Globus pallidus (tissue), 1 donor: ENCODE data around the gene AJAP1.
"Not testable (repeated sequence)": the region's sequence is repeated elsewhere in the genome, so short reads cannot be mapped to it uniquely, and the experiment has no call there.

Source experiments
- DNase-seq: peaks from one replicate; pipeline ENCODE4 v3.0.0-alpha.2; 2015; ENCODE audit warnings: low spot score

AJAP1 gene

DNA sequence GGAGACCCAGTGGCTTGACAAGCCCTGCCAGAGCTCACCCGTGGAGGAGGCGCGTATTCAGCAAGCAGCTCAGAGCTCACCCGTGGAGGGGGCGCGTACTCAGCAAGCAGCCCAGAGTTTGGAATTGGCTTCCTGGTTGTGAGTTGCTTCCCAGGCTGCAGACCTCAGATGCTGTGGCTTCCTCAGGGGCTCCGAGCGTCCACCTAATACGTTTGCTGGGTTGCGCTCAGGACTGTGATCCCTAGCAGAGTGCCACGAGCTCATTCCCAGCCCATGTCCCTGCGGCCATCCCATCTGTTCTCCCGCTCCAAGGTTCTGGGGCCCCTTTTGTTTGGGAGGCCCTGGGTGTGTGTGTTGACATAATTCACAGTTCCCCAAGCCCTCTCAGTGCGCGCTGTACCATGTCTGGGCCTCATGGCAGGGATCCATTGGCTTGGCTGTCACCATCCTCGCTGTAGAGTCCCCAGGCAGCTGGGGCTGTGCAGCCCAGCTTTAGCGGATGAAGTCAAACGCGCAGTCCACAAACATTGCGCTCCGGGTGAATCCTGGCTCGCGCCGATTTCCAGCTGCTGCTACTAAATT is 3.6 kb downstream of the AJAP1 start:
- peak; percentile 83 for DNase-seq

DNA sequence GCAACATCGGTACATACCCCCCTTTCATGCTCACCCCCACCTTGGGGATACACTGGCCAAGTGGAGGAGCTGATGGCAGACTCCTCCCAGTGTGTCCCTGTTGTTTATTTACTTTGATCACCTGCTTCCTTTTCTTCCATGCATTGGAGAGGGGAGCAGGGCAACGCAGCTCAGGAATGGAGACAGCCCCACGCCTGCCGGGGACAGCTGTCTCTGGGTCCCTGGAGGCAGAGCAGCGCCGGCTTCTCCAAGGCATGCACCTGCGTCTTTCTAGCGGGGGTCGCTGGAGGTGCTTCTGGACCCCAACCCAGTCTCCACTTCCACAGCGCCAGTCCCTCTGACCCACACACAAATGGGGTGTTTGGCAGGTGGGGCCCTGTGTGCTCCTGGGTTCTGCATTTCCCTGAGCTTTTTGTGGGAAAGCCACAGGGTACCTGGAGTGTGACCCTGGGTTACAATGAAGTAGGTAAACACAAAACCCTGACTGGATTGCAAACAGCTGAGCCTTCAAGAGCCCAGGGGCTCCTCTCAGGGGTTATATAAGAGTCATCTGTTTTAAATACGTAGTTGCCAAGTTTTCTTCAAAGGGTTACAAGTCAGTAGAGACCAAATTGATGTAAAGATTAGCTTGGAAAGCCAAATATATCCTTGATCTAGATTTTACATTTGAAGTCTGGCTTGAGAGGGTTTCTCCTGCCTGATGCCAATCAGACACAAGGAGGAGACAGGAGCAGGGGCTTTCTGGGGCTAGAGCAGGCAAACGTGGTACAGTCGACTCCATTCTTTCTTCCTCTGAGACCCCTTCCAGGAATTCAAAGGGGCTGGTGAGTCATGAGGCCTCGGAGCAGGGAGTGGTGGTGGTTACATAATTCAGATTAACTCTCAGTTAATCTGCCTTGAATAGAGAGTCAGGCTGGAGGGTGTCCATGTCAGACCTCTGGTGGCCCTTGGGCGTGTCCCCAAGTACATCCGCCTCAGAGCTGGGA is 4.5 kb downstream of the AJAP1 start:
- no peak for DNase-seq

DNA sequence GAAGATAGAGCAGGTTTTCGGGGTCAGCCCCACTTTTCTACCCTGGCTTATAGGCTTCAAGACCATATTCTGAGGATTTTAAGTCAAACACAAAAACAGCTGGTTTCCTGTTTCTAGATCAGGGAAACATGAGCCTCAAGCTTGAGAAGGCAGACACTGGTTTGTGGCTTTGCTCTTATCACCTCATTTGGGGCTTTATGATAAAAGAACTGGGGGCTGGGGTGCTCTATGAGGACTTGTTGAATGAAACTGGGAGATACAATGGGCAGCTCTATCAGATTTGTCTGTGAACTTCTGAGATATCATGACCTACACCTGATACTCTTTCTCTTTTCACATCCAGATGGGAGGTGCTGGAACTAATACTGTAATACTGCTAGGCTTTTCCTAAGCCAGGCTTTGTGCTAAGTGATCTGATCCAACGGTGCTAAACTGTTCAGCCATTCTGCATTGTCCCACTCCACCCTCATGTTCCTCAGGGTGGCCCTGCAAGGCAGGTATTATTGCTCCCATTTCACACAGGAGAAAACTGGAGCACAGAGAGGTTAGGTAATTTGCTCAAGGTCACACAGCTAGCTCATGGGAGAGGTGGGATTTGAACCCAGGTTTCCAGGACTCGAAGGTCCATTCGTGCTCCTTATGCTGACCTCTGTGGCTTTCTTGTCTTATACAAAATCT is 6.6 kb downstream of the AJAP1 start:
- no peak for DNase-seq

- DNase-seq: no peak
Observed at GRCh38 chr1:4661595-4661917, 7.1 kb downstream of the AJAP1 start.

GRCh38 chr1:4662168-4662567 is 7.8 kb downstream of the AJAP1 start:
- no peak for DNase-seq

DNA sequence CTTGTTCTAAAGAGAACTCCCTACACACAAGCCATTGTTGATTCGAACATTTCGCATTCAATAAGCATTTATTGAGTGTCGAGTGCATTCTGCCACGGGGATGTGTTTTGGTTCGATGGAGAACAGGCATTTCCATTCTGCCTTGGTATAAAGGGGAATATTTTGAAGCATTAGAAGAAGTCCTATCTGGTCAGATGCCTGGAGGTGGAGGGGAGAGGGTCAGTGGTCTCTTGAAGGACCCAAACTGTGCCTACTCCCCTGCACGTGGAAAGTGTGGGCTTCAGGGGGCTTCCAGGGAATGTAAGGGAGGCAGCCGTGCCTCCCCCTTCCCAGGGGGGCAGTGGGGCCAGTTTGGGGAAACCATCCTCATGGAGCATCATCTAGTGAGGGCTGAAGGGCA is 8.3 kb downstream of the AJAP1 start:
- no peak for DNase-seq

- DNase-seq: no peak
Observed at GRCh38 chr1:4664095-4664494, 9.7 kb downstream of the AJAP1 start.

DNA sequence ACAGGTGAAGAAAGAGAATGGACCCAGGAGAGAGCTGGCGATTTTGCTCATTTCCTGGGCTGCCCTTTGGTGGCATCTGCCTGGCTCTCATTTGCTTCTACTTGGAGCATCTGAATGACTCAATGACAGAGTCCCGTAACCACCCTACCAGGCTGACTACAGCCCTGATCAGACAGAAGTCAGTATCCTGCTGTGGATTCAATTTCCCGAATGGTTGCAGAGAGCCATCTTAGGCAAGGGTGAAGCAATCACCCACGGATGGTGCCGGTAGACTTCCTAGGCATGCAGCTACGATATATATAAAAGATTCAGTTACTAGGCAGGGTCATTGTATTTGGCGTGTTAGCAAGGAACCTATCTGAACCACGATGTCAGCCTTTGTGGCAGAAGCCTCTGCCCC is 10.2 kb downstream of the AJAP1 start:
- no peak for DNase-seq

- DNase-seq: no peak
Observed at GRCh38 chr1:4665456-4665855, 11.0 kb downstream of the AJAP1 start.

GRCh38 chr1:4666683-4667082 is 12.3 kb downstream of the AJAP1 start:
- DNase-seq: not testable (repeated sequence)

DNA sequence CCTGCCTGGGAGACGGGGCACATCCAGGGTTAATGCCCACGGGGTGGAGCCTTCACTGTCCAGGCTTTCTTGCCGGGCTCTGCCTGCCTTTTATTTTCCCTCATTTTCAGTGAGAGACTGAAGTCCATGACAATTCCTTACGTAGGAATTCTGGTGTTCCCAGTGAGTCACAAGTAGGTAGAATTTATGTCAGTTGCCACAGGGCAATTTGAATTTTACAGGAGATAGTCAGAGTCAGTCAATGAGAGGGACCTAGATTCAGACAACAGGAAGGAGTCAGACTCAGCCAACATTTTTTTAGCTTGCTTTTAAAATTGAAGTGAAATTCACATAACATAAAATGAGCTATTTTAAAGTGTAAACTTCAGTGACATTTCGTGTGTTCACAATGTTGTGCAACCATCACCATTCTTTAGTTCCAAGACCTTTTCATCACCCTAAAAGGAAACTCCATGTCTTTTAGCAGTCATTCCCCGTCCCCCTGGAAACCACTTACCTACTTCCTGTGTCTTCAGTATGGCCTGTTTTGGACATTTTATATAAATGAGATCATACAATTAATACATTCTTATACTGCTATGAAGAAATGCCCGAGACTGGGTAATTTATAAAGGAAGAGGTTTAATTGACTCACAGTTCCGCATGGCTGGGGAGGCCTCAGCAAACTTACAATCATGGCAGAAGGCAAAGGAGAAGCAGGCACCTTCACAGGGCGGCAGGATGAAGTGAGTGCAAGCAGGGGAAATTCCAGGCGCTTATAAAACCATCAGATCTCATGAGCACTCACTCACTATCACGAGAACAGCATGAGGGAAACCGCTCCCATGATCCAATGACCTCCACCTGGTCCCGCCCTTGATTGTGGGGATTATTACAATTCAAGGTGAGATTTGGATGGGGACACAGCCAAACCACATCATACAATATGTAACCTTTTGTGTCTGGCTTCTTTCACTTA is 14.6 kb downstream of the AJAP1 start:
- DNase-seq: no peak

DNA sequence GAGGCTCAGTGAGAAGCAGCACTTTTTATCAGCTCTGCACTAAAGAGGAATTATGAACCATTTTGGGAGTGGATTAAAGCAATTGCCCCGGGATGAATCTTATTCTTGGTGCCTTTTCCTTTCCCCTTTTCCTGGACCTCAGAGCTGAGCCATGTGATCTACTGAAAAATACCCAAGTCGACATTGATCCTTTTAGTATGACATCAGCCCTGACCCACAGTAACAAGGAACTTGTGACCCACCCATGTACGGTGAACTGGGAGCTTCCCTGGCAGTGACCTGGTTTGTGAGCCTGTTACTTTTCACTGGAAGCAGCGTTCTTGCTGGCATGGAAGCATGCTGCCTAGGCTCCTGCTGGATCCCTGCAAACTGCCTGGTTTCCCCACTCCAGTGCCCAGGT is 15.9 kb downstream of the AJAP1 start:
- DNase-seq: no peak

- no peak for DNase-seq
Observed at GRCh38 chr1:4671828-4672227, 17.4 kb downstream of the AJAP1 start.

DNA sequence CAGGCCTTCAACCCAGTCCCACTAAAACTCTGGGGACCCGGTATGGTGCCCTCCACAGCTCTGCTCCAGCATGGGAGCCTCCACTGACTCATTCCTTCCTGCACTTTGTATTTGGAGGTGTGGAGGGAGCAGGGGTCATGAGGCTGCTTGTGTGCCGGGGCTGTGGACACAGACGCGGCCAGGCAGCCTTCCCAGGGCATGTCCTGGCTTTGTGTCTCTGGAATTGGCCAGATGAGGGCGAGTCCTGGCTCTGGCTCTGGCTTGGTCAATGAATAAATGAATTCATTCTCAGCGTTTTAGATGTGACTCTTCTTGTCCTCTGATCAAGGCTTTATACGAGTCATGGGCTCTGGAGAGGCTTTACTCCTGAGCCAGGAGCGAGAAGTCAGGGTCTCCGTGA is 19.1 kb downstream of the AJAP1 start:
- DNase-seq: peak; percentile 78

- DNase-seq: no peak
Observed at GRCh38 chr1:4674117-4674516, 19.7 kb downstream of the AJAP1 start.

- no peak for DNase-seq
Observed at GRCh38 chr1:4674676-4675075, 20.3 kb downstream of the AJAP1 start.

GRCh38 chr1:4675454-4676186 is 21.2 kb downstream of the AJAP1 start:
- no peak for DNase-seq

DNA sequence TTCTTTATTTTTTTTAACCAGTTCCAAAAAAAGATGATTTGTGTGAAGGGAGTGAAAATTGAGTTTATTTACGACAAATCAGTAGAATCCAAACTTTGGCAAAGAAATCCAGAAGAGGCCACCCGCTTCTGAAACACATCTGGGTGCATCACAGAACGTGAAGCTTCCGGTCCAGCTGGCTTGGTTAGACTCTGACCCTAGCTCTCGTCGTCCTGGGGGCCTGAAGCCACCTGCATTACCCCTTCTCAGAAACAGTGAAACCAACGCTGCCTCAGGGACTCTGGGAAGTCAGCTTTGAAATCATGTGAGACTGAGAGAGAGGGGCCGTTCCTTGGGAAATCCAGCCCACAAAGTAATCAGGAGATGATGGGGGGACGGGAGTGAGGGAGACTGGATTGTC is 21.8 kb downstream of the AJAP1 start:
- no peak for DNase-seq

- DNase-seq: no peak
Observed at GRCh38 chr1:4677608-4678007, 23.2 kb downstream of the AJAP1 start.

DNA sequence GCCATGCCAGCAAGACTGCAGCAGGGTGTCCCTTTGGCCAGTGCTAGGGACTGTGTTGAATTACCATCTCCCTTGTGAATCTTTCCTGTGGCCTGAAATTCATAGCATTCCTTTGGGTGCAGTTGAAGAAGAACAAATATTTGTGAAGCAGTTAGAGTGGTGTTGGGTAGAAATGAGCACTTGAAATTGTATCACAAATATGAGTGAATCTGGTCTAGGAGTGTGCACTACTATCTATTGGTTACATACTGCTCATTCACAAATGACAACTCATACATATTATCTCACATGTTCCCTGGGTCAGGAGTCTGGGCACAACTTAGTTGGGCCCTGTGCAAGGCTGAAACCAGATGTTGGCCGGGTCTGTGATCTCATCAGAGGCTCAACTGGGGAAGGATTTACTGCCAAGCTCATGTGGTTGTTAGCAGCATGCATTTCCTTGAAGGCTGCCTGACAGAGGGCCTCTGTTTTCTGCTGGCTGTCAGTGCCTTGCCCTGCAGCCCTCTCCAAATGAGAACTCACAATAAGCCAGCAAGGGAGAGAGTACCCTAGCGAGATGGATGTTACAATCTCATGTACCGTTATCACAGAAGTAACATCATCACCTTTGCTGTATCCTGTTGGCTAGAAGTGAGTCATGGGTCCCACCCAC is 23.8 kb downstream of the AJAP1 start:
- DNase-seq: peak; percentile 78

DNA sequence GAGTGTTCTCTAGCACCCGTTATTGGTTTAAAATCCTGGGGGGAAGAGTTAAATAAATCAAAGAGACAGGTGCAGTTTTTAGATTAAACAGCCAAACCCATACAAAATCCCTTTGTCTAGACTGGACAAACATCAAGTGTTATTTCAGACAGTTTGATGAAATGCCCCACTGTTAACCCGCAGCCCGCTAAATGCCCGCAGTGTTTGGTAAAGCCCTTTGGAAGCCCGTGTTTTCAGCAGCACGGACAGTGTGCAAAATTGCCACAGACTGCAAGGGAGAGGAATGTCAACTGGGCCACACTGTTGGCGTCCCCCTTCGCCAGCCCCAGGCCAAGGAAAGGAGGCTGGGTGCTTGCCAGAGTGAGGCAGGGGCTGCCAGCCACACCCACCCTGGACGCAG is 26.6 kb downstream of the AJAP1 start:
- DNase-seq: peak; percentile 98
